ENCODE data around the gene TADA2B. TPM values are rescaled to one million over a fixed set of nuclear protein-coding genes. Genes with fewer than 3 reads are reported as not detected.

The TADA2B gene
- polyA plus RNA-seq, 2 of the 4 experiments (the other 2 are of a cell fraction) = 6.7 to 10.8 TPM

GRCh38 chr4:7003176-7003878, 39.8 kb upstream of the TADA2B start:
- Histone ChIP-seq H3K4me1 (peaks cover 14% of the 10 kb centered on the region; the same call in 2 of the 3 replicates), H3K9me3 (no peaks in the 10 kb centered on the region), H3K27ac (no peak overlapping the region), H3K4me2 (no peak overlapping the region), H3K4me3 (no peak overlapping the region)
- no peak for DNase-seq (ENCODE audit: low read depth in 1 of 2, low spot score in 1 of 2)
- no peak for ATAC-seq
- ChIA-PET CTCF (interaction anchor here (1.0 kb wide), 1 partner anchor 11 kb away, joined by 3 read pairs; no protein-coding TSS in a partner anchor), POLR2A (no interaction called here)
- 85% methylated on average over 9 of the region's 11 CpGs for WGBS (ENCODE audit: missing lambda C conversion rate)
- FAIRE-seq = no peak
- TF ChIP-seq, protein P1, sequence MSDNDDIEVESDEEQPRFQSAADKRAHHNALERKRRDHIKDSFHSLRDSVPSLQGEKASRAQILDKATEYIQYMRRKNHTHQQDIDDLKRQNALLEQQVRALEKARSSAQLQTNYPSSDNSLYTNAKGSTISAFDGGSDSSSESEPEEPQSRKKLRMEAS (IDR thresholded peaks at IDR 0.05) = no peak
- TF ChIP-seq FOSL2 (IDR thresholded peaks at IDR 0.05) = no peak
- TF ChIP-seq FOSL2 (CRISPR knock-in tag; IDR thresholded peaks at IDR 0.05) = no peak
- TF ChIP-seq NPAS2 (CRISPR knock-in tag; IDR thresholded peaks at IDR 0.05; ENCODE audit: borderline replicate concordance) = no peak
- TF ChIP-seq EHMT2 (IDR thresholded peaks at IDR 0.05; ENCODE audit: low read depth) = no peak
- TF ChIP-seq, protein P2, sequence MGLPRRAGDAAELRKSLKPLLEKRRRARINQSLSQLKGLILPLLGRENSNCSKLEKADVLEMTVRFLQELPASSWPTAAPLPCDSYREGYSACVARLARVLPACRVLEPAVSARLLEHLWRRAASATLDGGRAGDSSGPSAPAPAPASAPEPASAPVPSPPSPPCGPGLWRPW (IDR thresholded peaks at IDR 0.05) = no peak

DNA sequence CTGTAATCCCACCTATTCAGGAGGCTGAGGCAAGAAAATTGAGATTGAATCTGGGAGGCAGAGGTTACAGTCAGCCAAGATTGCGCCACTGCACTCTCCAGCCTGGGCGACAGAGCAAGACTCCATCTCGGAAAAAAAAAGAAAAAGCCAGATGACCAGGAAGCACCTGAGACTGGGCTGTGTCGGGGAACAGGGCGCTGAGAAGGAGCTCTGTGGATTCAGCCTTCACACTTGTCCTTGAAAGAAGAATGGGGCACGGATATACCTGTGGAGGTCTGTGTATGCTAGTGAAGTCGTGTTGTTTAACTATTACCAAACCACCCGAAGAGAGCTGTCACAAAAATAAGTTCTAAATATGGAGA, 39.3 kb upstream of the TADA2B start:
- CTCF ChIA-PET = interaction anchor here (1.0 to 1.1 kb wide), 2 partner anchors 11 to 290 kb away, joined by 3 read pairs; no protein-coding TSS in a partner anchor
- TF ChIP-seq RFX5 (IDR thresholded peaks at IDR 0.05) (no peak), ZNF302 (CRISPR knock-in tag; IDR thresholded peaks at IDR 0.05) (no peak), POLR2A (IDR thresholded peaks at IDR 0.05; ENCODE audit: low read length) (no peak), EHMT2 (IDR thresholded peaks at IDR 0.05; ENCODE audit: low read depth) (no peak), KDM5A (IDR thresholded peaks at IDR 0.05) (no peak), TFCP2L1 (CRISPR knock-in tag; IDR thresholded peaks at IDR 0.05) (no peak), SREBF2 (IDR thresholded peaks at IDR 0.05) (no peak), FOXS1 (CRISPR knock-in tag; IDR thresholded peaks at IDR 0.05) (no peak), CEBPB (IDR thresholded peaks at IDR 0.05) (no peak)
- TF ChIP-seq, protein P3, sequence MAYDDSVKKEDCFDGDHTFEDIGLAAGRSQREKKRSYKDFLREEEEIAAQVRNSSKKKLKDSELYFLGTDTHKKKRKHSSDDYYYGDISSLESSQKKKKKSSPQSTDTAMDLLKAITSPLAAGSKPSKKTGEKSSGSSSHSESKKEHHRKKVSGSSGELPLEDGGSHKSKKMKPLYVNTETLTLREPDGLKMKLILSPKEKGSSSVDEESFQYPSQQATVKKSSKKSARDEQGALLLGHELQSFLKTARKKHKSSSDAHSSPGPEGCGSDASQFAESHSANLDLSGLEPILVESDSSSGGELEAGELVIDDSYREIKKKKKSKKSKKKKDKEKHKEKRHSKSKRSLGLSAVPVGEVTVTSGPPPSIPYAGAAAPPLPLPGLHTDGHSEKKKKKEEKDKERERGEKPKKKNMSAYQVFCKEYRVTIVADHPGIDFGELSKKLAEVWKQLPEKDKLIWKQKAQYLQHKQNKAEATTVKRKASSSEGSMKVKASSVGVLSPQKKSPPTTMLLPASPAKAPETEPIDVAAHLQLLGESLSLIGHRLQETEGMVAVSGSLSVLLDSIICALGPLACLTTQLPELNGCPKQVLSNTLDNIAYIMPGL (CRISPR knock-in tag; IDR thresholded peaks at IDR 0.05; ENCODE audit: borderline replicate concordance) = no peak
- TF ChIP-seq, protein P2 (IDR thresholded peaks at IDR 0.05) = no peak
- FAIRE-seq (no peak), ATAC-seq (no peak), DNase-seq (ENCODE audit: low read depth in 1 of 2, low spot score in 1 of 2) (no peak)
- Histone ChIP-seq H3K4me2 (no peak overlapping the region), H3K4me1 (peaks cover 9% of the 10 kb centered on the region; the same call in 2 of the 3 replicates), H3K4me3 (no peak overlapping the region), H3K27ac (no peak overlapping the region), H3K9me3 (no peaks in the 10 kb centered on the region)
- 85% methylated on average over 8 of the region's 8 CpGs for WGBS (ENCODE audit: missing lambda C conversion rate)
- POLR2A ChIA-PET = no interaction called here

GRCh38 chr4:7004331-7004730, 38.8 kb upstream of the TADA2B start:
- ChIA-PET POLR2A (no interaction called here), CTCF (interaction anchor here (0.8 to 1.1 kb wide), 2 partner anchors 111 to 290 kb away, joined by 3 read pairs; no protein-coding TSS in a partner anchor)
- no peaks in the 10 kb centered on the region for H3K9me3 ChIP-seq
- H3K27ac ChIP-seq = no peak overlapping the region
- no peak overlapping the region for H3K4me2 ChIP-seq
- H3K4me1 ChIP-seq = peaks cover 5% of the 10 kb centered on the region; the same call in 2 of the 3 replicates
- TF ChIP-seq, protein P4, sequence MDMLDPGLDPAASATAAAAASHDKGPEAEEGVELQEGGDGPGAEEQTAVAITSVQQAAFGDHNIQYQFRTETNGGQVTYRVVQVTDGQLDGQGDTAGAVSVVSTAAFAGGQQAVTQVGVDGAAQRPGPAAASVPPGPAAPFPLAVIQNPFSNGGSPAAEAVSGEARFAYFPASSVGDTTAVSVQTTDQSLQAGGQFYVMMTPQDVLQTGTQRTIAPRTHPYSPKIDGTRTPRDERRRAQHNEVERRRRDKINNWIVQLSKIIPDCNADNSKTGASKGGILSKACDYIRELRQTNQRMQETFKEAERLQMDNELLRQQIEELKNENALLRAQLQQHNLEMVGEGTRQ (IDR thresholded peaks at IDR 0.05) = no peak
- TF ChIP-seq NFE2L2 (conservative IDR thresholded peaks at IDR 0.05; ENCODE audit: low read length) = no peak
- TF ChIP-seq MAZ (IDR thresholded peaks at IDR 0.05; ENCODE audit: borderline replicate concordance, low read depth, low read length) = no peak
- TF ChIP-seq, protein P3 (CRISPR knock-in tag; IDR thresholded peaks at IDR 0.05; ENCODE audit: borderline replicate concordance) = no peak
- TF ChIP-seq BHLHE40 (IDR thresholded peaks at IDR 0.05; ENCODE audit: low read depth, low read length) = no peak
- TF ChIP-seq ZNF302 (CRISPR knock-in tag; IDR thresholded peaks at IDR 0.05) = no peak
- TF ChIP-seq REST (IDR thresholded peaks at IDR 0.05) = no peak
- no peak for TF ChIP-seq RAD21 (conservative IDR thresholded peaks at IDR 0.05 in 1 of 2, IDR thresholded peaks at IDR 0.05 in 1 of 2)
- no peak for TF ChIP-seq POLR2AphosphoS2 (conservative IDR thresholded peaks at IDR 0.05; ENCODE audit: low read length)
- no peak for TF ChIP-seq KDM5A (IDR thresholded peaks at IDR 0.05)
- no peak for TF ChIP-seq MAFK (IDR thresholded peaks at IDR 0.05; ENCODE audit: partially characterized antibody)
- TF ChIP-seq ZSCAN20 (CRISPR knock-in tag; IDR thresholded peaks at IDR 0.05) = no peak
- DNase-seq (ENCODE audit: low read depth in 1 of 2, low spot score in 1 of 2) (no peak), FAIRE-seq (no peak), ATAC-seq (no peak)
- H3K4me3 ChIP-seq = no peak overlapping the region
- WGBS (ENCODE audit: missing lambda C conversion rate) = 72% methylated on average over 4 of the region's 4 CpGs

All from A549 (cell line).